ENCODE data around the gene C10orf62.
"Not testable (repeated sequence)": the region's sequence is repeated elsewhere in the genome, so short reads cannot be mapped to it uniquely, and the experiment has no call there.

The C10orf62 gene, protein sequence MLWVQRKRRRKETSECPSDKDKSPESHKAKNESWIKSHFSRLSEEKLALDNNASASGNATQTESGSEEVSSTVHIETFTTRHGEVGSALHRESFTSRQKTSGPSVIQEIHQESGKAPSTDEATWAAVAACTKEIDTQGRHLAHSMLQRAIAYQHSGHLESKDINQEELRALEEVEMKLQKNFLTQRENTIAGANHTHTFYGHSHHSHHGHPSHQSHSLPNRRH

DNA sequence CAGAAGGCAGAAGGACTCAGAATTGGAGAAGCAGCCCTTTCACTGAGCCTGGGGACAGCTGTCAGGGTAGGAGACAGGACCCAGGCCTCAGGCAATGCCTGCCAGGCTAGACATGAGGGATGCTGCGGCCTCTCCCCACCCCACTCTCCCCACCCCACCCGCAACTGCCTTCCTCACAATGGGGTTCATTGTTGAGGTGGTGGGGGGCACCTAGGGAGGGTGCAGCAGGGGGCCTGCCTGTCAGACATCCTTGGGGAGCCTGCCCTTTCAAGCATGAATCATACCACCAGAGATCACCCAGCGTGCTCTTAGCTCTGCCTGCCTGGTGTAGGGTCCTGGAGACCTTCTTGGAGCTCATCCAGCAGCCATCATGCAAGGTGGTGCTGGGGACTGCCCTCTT lies at the start of gene C10orf62:
C10orf62 (plus strand) TSS at position 243 of the 400 bp plus-strand sequence. CDS start 177 bp downstream, outside the sequence.
- DNase-seq (ENCODE audit: low read depth in 2 of 2) = no peak

DNA sequence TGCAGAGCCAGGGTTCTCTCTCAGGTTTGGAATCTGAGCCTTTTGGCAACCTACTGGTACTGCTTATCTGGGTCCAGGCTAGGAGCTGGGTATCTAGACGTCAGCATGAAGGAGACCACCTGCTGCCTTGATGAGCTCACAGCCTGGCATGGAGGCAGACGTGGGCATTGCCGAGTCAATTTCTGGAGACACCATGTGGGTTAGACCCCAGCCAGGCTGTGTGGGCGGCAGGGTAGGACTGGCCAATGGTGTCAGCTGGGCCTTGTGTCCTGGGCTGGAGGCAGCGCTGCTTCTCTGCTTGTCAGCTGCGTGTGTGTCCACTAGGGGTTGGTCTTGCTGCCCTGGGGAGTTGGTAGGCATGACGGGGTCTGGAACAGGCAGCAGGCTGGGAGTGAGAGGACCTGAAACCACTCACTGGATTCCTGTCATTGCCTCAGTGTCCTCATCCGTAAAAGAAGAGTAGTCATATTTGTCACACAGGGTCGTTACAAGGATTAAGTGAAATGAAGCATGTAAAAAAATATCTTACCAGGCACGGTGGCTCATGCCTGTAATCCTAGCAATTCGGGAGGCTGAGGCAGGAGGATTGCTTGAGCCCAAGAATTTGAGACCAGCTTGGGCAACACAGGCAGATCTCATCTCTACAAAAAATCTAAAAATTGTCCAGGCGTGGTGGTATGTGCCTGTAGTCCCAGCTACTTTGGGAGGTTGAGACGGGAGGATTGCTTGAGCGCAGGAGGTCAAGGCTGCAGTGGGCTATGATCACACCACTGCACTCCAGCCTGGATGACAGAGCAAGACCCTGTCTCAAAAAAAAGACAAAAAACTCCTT lies 48.6 kb upstream of the C10orf62 start:
- no peak for DNase-seq (ENCODE audit: low read depth in 2 of 2)

DNA sequence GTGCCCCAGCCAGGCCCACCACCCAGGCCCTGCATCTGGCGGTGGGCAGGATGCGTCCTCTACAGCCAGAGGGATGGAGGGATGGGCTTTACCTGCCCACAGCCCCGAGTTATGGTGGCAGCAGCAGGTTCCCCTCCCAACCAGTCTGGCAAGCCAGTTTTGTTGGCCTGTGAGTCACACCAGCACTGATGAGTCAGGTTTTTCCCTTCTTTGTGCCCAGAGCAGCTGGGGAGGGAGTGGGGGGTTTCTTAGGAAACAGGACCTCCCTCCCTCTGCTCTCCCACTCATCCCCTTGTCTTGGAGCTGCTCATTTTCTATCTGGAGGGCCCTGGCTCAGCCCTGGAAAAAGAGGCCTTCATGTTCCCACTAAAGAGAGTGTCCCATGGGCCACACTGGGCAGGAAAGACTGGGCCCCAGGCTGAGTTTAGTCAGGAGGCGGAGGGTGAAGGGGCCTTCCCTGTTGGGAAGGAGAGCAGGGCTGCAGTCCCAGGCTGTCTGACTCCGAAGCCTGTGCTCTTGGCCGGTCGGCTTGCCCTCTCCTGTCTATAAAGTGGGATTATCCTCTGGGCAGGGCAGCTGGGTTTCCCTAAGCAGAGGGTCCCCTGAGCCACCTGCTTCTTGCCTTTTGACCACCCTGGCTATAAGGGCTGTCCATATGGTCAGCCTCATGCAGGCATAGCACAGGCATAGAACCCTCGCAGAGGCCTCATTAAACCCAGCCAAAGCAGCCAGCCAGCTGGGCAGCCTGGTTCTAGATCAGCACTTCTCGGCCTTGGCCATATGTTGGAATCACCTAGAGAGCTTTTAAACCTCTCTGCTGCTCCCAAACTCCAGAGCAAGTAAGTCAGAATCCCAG lies 47.1 kb upstream of the C10orf62 start:
- peak; percentile 81 to 82 for DNase-seq (ENCODE audit: low read depth in 2 of 2)

DNA sequence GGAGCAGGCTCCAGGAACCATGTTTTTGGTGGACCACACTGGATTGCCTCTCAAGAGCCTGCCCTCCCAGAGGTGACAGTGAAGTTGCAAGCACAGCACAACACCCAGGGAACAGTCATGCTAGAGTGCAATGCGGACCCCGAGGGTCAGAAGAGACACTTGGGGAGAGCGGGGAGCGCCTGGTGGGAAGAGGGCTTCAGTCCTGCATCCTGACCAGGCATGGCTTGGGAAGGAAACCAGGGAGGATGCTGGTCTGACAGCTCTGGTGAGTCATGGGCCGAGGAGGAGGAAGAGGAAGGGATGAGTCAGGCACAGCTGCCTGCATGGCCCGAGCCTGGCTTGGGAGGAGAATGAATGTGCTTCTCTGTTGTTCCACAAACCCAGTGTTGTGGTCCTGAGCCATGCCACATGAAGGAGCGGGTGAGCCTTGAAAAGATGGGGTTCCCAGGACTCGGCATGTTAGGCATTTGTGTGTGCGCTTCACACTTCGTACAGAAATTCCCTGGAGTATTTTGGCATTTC lies 46.4 kb upstream of the C10orf62 start:
- DNase-seq (ENCODE audit: low read depth in 2 of 2) = peak; percentile 84 to 85

DNA sequence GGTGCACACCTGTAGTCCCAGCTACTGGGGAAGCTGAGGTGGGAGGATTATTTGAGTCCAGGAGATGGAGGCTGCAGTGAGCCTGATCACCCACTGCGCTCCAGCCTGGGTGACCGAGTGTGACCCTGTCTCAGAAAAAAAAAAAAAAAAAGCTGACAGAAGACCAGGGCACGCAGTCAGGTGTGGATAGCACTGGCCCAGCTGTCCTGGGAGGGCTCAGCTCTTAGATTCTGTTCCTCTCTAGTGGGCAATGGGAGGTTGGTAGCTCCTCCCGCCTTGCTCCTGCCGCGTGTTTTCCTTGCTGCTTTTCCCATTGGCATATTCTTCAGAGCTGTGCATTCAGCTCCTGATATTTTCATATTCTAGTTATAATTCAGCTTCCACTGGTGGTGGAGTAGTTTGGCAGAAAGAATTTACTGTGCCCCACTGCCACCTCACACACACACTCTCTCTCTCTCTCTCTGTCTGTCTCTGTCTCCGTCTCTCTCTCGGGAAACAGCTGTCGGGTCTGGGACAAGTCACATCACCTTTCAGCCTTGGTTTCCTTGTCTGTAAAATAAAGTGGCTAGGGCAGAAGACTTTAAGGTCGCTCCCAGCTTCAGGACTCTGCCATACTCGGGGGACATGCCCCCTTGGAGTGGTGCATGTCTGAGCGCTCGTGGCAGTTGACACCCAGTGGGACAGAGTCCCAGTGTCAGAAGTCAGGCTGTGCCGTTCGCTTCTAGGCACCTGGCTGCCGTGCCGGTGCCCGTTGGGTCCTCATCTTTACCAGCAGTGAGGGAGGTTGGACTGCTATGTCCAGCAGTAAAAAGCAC lies 42.9 kb upstream of the C10orf62 start:
- no peak for DNase-seq (ENCODE audit: low read depth in 2 of 2)

DNA sequence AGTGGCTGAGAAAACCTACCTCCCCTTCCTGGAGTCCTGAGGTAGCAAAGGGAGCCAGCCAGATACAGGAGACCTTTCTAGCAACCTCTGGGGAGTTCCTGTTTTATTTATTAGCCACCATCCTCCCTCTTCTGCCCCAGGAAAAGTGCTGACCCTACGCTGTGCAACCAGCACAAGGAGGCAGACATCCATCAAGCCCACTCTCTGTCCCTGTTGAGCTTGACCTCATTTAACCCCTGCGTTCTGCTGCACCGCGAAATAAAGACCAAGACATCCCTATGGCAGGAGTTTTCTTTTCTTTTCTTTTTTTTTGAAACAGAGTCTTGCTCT lies 42.3 kb upstream of the C10orf62 start:
- DNase-seq (ENCODE audit: low read depth in 2 of 2) = no peak

DNA sequence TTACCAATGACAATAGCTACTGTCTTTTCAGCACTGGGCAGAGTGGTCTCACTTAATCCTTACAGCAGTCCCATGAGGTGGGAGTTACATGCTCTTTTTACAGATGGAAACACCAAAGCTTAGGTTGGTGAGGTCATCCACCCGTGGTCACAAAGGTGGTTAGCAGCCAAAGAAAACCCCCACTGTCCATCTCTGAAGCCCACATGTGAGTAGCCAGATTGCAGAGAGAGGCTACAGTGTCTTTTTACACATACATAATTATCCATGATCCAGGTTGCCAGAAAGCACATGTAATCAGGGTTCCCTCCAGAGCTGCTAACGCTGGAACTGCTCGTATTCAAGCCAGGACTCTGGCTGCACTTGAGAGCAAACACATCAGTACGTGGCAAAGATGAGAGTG lies 41.6 kb upstream of the C10orf62 start:
- DNase-seq (ENCODE audit: low read depth in 2 of 2) = no peak

DNA sequence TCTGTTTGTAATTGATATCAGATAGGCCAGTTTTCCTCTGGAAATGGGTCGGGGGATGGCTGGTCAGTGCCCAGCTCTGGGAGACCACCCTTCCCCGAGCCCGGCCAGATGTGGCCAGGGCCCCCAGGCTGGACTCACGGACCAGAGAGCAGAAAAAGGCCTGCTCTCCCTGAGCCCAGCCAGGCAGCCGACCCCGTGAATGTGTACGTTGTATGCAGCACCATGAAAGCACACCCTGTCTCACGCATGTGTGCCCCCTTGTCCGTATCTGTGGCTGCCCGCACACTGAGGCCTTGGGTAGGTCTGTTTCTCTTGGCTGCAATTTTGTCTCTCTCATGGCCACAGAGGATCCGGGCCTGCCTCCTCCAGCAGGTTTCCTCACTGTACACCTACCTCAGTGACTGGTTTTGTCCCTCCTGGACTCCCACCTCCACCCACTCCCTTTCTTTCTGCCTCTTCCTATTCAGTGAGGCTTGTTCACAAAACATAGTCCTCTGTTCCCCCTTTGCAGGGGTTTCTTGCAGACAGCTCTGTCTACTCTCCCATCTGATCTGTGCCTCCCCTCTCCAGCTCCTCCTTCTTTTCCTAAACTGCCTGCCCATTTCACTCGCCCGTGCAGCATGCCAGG lies 40.6 kb upstream of the C10orf62 start:
- no peak for DNase-seq (ENCODE audit: low read depth in 2 of 2)

DNA sequence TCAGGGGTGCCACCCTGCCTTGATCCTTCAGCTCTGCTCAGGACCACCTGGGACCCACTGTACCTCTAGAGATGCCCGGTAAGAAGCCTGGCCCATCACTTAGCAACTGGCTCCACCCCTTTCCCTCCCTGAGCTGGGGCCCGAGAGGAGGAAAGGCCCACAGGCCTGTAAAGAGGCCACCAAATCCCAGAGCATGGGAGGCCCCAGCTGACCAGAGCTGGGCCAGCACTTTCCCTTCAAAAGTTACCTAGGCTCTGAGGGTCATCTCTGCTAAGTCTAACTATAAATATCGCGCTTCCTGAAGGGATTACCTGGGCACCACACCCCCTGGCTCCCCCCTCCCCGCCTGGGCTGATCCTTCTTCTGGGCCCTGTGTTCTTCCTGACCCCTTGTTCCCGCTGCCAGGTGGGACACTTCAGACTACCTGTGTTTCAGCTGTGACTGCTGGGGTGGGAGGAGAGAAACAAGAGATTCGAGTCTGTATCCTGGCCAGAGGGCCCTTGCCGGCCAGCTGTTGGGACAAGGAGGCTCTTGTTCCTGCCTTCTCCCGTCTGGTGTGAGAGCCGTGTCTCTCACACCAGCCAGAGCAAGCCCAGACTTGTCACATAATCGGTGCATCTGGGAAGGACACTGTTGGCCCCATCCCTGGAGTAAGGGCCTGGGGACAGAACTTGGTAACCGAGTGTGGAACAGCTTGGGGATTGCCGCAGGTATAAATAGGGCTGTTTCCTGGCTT lies 39.8 kb upstream of the C10orf62 start:
- DNase-seq (ENCODE audit: low read depth in 2 of 2) = no peak

DNA sequence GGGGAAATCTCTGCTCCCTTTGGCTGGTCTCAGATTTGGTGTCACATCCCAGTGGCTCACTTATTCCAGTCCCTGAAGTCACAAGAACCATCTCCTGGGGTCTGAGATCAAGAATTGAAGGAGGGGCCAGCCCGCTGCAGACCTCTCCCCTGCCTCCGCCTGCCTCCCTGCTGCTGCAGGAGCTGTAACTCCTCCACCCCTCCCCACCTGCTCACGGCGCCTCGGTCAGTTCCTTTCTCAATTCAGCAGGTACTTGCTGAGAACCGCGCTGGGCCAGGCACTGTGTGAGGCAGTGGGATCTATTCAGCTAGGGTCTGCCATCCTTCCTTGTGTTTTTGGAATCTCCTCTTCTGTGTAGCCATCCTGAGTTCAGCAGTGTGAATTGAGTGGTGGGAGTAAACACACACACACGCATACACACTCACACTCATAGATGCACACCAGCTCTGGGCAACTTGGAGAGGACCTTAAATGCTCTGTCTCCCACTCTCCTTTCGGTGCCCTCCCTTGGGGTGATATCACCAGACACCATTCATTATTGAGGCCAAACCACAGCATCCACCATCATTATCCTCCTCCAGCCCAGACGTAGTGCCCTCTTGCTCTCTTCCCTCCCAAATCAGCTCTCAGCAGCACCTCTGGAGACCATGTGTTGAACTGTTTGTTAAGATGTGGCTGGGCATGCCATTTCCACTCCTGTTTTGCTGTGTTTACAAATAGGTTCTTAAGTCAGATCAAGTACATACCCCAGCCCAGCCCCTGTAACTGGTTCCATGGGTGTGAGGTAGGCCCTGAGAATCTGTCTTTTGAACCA lies 39.0 kb upstream of the C10orf62 start:
- DNase-seq (ENCODE audit: low read depth in 2 of 2) = no peak

DNA sequence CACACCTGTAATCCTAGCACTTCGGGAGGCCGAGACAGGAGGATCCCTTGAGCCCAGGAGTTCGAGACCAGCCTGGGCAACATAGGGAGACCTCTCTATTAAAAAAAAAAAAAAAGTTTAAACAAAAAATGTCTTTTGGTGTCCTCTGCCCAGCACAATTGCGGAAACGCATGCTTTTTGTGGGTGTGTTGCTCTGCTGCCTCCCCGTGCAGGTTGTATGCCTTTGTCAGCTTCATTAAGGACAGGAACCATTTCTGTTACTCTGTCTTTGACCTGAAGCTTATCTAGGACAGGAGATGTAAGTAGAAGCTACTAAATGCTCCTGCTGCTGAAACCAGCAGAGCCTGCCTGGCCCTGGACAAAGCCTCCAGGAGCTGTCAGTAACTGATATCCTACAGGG lies 38.2 kb upstream of the C10orf62 start:
- DNase-seq (ENCODE audit: low read depth in 2 of 2) = no peak

DNA sequence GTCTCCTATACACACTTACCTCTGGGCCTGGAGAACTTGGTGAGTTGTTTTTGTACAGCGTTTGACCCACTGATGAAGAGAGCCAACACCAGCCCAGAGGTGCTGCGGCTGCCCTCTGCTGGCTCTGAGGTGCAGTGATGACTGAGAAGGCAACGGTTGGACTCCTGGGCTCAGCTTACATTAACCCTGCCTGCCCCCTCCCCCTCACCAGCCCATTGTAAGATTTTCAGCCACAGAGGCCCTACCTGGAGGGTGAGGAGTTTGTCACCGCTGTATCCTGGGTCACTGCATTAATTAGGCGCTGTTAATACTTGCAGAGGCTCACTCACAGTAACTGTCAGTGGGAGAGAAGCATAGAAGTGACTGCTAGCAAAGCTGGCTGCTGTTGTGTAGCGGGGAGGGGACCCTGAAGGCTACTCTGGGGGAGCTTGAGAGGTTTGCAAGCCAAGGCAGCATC lies 35.9 kb upstream of the C10orf62 start:
- DNase-seq (ENCODE audit: low read depth in 2 of 2) = peak; percentile 36 to 38

DNA sequence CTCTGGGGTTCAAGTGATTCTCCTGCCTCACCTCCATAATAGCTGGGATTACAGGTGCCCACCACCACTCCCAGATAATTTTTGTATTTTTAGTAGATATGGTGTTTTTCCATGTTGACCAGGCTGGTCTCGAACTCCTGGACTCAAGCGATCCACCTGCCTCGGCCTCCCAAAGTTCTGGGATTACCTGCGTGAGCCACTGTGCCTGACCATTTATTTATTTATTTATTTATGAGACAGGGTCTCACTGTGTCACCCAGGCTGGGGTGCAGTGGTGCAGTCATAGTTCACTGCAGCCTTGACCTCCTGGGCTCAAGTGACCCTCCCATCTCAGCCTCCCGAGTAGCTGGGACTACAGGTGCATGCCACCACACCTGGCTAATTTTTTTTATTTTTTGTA lies 35.2 kb upstream of the C10orf62 start:
- DNase-seq (ENCODE audit: low read depth in 2 of 2) = not testable (repeated sequence)

DNA sequence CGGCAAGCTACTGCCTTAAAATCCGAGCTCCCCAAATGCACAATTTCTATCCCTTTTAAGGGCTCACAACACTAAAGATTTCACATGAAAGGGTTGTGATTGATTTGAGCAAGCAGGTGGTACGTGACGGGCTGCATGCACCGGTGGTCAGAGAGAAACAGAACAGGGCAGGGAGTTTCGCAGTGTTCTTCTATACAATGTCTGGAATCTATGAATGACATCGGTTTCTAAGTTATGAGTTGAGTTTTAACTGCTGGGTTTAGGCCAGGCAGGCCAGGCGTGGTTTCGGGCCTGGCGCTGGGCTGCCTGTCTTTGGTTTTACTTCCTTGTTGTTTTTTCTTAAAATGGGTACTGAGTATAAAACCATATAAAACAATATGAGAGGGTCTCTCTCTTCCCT lies 34.0 kb upstream of the C10orf62 start:
- DNase-seq (ENCODE audit: low read depth in 2 of 2) = not testable (repeated sequence)

DNA sequence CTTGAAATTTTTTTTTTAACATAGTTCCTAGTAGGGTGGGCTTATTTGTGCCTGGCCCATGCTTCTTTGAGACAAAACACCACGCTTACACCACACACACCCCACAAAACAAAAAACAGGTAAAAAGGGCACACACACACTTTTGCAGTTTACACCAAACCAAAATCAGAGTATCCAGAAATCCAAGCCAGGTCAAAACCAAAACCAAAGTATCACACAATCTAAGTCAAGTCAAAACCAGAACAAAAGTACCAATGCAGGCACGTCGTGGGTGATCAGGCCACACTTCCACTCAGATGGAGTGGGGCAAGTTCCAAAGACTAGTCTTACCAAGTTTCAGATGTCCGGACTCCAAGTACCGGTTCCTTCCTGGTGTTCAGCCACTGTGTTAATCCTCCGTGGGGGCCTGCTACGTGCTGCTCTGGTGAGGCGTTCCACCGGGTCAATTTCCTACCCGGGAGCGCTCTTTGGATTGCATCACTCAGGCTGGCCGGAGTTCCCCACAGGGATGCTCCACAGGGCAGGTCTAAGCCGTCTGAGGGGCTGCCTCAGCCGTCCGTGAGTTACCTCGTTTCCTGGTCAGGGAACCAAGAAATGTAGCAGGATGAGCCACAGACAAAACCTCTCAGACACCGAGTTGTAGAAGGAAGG lies 28.7 kb upstream of the C10orf62 start:
- not testable (repeated sequence) for DNase-seq (ENCODE audit: low read depth in 2 of 2)

DNA sequence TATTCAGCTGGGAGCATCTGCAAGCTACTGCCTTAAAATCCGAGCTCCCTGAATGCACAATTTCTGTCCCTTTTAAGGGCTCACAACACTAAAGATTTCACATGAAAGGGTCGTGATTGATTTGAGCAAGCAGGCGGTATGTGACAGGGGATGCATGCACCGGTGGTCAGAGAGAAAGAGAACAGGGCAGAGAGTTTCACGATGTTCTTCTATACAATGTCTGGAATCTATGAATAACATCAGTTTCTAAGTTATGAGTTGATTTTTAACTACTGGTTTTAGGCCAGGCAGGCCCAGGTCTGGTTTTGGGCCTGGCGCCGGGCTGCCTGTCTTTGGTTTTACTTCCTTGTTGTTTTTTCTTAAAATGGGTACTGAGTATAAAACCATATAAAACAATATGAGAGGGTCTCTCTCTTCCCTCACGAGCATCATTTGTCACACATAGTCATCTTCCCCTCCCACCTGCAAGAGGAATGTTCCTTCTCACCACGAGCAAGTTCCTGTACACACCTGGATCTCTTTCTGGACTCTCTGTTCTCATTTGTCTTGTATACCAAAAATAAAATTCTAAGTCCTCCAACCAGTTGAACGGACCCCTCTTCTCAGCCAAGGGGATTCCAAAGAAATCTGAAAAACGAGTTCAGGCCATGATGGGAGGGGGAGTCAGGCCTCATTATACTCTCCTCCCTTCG lies 28.0 kb upstream of the C10orf62 start:
- DNase-seq (ENCODE audit: low read depth in 2 of 2) = not testable (repeated sequence)

DNA sequence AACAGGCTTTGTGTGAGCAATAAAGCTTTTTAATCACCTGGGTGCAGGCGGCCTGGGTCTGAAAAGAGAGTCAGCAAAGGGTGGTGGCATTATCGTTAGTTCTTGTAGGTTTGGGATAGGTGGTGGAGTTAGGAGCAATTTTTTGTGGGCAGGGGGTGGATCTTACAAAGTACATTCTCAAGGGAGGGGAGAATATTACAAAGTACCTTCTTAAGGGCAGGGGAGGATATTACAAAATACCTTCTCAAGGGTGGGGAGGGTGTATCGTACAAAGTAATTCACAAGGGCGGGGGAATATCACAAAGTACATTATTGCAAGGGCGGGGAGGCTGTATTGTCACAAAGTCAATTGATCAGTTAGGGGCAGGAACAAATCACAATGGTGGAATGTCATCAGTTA lies 27.2 kb upstream of the C10orf62 start:
- DNase-seq (ENCODE audit: low read depth in 2 of 2) = not testable (repeated sequence)

DNA sequence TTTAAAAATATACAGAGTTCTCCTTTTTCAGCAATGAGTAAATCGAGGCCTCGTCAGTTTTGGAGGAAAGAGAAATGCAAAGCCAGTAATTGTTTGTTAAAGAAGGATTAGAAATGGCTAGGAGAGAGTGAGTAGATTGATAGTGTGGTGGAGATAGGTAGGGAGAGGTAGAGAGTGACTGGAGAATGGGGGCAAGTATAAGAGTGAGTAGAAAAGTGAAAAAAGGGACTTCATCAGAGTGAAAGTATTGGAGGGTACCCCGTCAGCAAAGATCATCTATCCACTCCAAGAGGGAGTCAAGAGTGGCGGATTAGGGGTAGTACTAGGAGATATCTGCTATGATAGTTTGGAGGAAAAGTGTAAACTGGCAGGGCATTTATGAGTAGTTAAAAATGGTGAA lies 26.2 kb upstream of the C10orf62 start:
- DNase-seq (ENCODE audit: low read depth in 2 of 2) = no peak

All from fibroblast of skin of left quadriceps (primary cell).